H4 (cell line): Measurements from ENCODE around the gene HSDL2. TPM values are rescaled to one million over a fixed set of nuclear protein-coding genes. Genes with fewer than 3 reads are reported as not detected.
"Not testable (repeated sequence)": the region's sequence is repeated elsewhere in the genome, so short reads cannot be mapped to it uniquely, and the experiment has no call there.

Experiments
- DNase-seq: peaks from one replicate; pipeline ENCODE4 v3.0.0-alpha.2; 2015; ENCODE audit warnings: low spot score
- total RNA-seq: library from RNA; depleted of rRNA; stranded (reverse); fragments of >200 nt; shearing (Covaris generic); gene quantifications from 2 replicates; pipeline ENCODE4 v1.2.3, GENCODE V29; 2014; rRNA removed

HSDL2 gene
- total RNA-seq: 37.2 and 45.6 TPM in 2 replicates

DNA sequence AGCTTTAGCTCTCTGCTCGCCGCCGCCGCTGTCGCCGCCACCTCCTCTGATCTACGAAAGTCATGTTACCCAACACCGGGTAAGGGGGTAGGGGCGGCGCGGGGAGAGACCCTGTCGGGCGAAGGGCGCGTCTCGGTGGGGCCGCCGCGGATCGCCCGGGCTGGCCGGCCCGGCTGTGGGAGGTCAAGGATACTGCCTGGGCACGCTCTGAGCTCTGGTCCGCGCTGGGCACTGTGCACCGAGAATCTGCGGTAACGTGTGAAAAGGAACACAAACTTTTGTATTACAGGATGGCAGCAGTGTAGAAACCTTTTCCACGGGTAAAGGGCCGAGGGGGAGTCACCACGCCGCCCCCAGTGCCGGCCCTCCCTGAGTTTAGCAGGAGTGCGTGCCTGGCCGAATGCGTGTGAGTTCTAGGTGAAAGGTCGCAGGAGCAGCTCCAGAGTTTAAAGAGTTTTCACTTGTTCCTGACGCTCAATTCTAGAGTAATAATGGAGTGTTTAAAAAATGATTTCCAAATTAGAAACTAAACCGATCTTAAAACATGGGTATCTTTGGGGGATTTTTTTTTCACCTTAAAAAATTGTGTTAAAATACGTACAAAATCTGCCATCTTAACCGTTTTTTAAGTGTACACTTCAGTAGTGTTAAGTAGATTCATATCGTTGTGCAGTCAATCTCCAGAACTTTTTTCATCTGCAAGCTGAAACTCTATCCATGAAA lies at the start of gene HSDL2:
HSDL2 (plus strand) TSS at position 7 of the 723 bp plus-strand sequence; CDS start at position 63, 56 bp downstream.
- peak; percentile 23 for DNase-seq

DNA sequence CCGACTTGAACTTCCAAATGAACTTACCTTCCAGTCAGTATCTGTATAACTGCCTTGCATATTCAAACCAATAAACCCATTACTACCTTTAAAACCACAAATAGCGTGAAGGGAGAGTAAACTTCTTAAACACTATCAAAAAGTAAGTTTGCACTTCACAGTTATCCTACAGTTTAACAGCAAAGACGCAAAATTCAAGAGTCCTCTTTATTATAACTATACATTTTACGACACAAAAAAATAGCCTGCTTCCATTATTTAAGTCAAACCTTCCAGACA lies 48.3 kb upstream of the HSDL2 start:
- DNase-seq: peak; percentile 10

- DNase-seq: no peak
Measured at GRCh38 chr9:112332214-112332613, 47.7 kb upstream of the HSDL2 start.

DNA sequence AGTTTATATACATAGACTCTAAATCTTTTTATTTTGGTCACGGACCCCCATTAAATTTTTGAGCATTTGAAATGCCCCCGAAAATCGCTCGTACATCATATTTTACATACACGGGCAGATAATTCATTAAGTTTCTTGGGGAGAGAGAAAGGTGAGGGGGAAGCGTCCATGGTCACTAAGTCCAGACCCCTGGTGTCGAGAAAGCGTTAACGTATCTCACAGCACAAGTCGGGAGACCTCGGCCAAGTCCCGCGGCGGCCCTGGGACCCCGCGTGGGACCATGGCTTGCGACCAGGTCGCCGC lies 47.3 kb upstream of the HSDL2 start:
- DNase-seq: no peak

DNA sequence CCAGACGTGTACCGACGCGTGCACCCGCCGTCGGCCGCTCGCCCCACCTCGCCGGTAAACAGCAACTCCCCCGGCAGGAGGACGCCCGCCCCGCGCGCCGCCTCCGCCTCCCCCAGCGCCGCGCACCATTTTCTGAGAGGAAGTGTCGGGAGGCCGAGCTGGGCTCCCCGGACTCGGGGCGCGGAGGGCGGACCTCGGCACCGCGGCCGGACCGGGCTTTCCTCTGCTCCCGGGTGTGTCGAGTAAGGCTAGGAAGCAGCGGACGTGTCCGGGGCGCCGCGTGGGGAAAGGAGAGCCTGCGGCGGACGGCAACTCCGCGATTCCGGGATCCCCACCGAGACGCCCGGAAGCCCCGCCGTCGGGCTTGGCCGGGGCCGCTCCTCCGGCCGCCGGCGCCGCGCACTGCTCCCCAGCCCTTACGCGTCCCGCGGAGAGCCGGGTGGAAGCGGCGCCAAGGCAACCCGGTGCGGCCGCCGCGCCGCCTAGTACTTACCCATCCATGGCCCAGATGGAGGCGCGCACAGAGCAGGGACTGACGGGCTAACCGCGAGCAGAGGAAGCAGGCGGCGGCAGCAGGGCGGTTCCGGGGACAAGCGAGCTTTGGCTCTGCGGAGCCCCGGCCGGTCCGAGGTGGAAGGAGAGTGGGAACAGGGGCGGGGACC lies 46.8 kb upstream of the HSDL2 start, which contains the start of gene PTBP3:
PTBP3 (minus strand) TSS at position 643 of the 662 bp plus-strand sequence. CDS start 35,754 bp downstream, outside the sequence.
- DNase-seq: peak; percentile 72

DNA sequence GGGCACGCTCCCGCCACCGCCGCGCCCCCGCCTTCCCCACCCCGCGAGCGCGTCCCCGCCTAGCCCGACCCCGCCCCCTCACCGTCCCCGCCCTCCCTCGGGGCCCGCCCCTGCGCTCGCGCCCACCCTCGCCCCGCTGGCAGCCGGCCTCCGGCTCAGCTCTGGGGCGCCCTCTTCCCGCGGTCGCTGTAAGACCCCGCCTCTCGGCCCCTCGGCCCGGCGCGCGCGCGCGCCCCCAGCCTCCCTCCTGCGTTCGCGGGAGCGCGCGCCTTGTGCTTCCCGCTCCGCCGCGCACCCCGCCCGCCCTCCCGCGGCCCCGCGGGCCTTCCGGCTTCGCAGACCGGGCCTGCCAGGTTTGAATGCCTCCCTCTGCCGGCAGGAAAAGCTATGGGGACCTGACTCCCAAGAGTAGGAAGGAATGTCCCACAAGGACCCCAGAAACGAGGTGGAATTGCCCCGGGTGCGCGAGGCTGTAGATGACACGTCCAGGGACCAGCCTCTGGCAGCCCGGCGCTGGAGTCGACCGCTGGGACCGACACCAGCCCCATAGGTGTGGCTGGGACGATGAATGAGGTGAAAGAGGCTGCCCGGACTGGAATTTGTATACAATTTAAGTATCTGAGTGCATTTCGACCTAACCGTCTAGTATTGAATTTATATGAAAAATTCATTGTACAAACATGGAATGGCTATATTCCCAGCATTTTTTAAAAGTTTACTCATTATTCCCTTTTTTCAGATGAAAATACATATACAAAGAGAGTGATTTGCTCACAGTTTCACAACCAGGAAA lies 46.1 kb upstream of the HSDL2 start:
- DNase-seq: peak; percentile 80

- DNase-seq: no peak
Measured at GRCh38 chr9:112334432-112334841, 45.5 kb upstream of the HSDL2 start.

DNA sequence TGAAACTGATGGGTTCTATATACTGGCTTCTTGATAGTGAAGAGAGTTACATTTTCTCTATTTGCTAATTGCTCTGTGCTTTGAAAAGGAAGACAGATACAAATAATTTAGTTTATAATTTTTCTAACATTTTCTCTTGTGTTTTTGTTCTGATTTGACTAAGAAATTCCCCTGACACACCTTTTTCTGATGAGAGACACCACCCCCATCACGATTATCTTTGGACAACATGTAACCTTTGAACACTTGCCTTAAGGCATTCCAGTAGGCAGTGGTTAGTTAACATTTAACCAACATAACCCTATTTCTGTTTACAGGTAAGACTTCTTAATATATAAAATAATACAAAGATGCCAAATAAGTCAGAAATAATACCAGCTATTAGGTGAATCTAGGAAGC lies 42.4 kb upstream of the HSDL2 start:
- DNase-seq: no peak

- no peak for DNase-seq
Measured at GRCh38 chr9:112338561-112338960, 41.3 kb upstream of the HSDL2 start.

DNA sequence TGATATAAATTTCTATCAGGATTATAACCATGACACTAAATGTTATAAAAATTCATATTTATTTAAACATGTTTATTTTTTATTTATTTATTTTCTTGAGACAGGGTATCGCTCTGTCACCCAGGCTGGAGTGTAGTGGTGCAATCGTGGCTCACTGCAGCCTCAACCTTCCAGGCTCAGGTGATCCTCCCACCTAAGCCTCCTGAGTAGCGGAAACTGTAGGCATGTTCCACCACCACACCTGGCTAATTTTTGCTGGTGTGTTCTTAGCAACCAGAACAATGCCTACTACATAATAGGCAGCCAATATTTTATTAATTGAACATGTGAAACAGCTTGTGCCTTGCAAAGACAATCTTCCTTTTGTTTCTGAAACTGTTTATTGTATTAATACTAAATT lies 40.0 kb upstream of the HSDL2 start:
- no peak for DNase-seq

GRCh38 chr9:112341730-112342129 lies 38.2 kb upstream of the HSDL2 start:
- no peak for DNase-seq

DNA sequence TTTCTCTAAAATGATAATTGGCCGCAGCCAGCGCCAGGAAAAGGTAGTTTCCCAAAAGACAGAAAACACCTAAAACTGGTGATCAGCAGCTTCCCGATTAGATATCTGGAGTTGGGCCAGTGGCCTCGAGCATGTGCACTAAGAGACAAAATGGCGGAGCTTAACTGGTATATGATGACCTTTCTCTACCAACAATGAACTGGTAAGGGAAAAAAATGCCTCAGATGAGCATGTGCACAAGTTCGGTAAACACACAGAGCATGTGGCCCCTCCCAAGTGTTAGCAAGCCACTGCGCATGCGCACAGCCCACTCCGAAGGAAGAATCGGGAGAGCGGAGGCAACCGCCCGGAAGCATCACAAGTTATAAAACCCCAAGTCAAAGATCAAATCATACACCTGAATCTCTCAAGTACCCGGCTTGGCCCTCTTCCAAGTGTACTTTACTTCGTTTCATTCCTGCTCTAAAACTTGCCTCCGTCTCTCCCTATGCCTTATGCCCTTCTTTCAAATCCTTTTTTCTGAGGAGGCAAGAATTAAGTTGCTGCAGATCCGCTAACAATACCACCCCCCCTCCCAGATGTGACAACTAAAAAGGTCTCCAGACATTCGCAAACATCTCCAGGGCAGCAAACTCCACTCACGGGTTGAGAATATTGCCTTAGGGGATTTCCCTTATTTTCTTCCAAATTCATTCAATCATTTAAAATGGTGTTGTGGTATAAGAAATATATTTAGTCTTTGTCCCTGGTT lies 31.5 kb upstream of the HSDL2 start:
- no peak for DNase-seq

- DNase-seq: no peak
Measured at GRCh38 chr9:112349008-112349333, 30.9 kb upstream of the HSDL2 start.

GRCh38 chr9:112351184-112351583 lies 28.7 kb upstream of the HSDL2 start:
- DNase-seq: no peak

- no peak for DNase-seq
Measured at GRCh38 chr9:112352209-112352608, 27.7 kb upstream of the HSDL2 start.

- DNase-seq: no peak
Measured at GRCh38 chr9:112354081-112354743, 25.7 kb upstream of the HSDL2 start.

DNA sequence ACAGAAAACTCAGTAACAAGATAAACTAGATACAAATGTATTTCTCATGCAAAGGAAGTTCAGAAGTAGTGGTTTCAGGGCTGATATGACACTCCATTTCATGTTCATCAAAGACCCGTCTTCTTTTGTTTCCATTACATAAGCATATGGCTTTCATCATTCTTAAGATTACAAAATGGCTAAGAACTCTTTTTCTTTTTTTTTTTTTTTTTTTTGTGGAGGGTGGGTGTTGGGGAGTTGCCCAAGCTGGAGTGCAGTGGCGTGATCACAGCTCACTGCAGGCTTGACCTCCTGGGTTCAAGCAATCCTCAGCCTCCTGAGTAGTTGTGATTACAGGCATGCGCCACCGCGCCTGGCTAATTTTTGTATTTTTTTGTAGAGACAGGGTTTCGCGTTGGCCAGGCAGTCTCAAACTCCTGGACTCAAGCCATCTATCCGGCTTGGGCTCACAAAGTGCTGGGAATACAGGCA lies 24.4 kb upstream of the HSDL2 start:
- DNase-seq: no peak

GRCh38 chr9:112360047-112360804 lies 19.7 kb upstream of the HSDL2 start:
- no peak for DNase-seq

GRCh38 chr9:112361601-112362000 lies 18.3 kb upstream of the HSDL2 start:
- DNase-seq: no peak

- no peak for DNase-seq
Measured at GRCh38 chr9:112364761-112365160, 15.1 kb upstream of the HSDL2 start.

GRCh38 chr9:112365257-112365656 lies 14.7 kb upstream of the HSDL2 start:
- DNase-seq: not testable (repeated sequence)
